Stimulated activated naive CD4-positive, alpha-beta T cell (primary cell): ENCODE data around the gene SDHD.
"Not testable (repeated sequence)": the region's sequence is repeated elsewhere in the genome, so short reads cannot be mapped to it uniquely, and the experiment has no call there.

Experiments
- DNase-seq, 6 experiments: peaks; one replicate each; lab custom pipeline; 2025; lab: John Stamatoyannopoulos, UW

The SDHD gene

DNA sequence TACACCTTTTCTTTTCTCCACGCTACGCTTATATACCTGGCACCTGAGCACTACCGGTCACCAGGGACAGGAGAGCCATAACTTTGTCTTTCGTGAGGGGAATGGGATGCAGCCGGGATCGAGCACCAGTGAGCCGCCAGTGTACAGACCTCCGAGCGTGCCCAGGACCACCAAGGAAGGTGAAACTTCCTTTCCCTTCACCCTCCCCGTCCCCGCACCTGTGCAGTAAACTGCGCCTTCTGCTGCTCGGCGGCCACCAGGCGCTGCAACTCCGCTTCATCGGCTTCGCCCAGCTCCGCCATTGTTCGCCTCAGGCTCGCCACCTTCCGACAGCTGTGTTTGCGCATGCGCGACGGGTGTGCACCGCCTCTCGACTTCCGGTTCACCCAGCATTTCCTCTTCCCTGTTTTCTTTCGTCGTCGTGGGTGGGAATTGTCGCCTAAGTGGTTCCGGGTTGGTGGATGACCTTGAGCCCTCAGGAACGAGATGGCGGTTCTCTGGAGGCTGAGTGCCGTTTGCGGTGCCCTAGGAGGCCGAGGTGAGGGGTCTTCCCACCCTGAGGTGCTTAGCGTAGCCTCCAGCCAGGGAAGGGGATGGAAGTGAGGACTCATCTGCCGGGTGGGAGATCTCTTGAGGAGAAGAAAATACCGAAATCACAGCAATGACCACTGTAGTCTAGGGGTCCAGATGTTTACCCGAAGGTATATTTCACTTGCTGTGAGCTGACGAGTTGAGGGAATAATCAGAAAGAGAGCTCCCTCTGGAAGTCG, at the start of gene SDHD, which contains the start of gene TIMM8B:
TSS of gene SDHD (plus strand) at position 452 of the 770 bp plus-strand sequence. CDS start at position 487, 35 bp downstream.
TSS of gene TIMM8B (minus strand) at position 335 of the 770 bp plus-strand sequence. CDS start at position 302, 33 bp downstream.
- peak; percentile 85 to 98 (median 96) for DNase-seq

DNA sequence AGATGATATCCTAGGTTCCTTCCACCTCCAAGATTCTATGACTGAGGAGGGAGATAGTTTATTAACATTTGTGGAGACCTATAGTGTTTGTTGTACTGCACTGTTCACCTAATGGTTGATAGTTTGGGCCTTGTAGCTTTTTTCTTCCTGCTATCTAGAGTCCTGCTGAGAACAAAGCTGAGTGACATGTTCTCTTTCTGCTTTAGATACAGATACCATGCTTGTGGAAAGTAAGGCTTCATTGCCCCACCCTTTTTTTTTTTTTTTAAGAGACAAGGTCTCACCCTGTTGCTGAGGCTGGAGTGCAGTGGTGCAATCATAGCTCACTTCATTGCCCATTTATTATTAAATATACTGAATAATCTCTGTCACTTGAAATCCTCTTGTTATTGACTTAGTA, 49.1 kb upstream of the SDHD start:
- DNase-seq: no peak

DNA sequence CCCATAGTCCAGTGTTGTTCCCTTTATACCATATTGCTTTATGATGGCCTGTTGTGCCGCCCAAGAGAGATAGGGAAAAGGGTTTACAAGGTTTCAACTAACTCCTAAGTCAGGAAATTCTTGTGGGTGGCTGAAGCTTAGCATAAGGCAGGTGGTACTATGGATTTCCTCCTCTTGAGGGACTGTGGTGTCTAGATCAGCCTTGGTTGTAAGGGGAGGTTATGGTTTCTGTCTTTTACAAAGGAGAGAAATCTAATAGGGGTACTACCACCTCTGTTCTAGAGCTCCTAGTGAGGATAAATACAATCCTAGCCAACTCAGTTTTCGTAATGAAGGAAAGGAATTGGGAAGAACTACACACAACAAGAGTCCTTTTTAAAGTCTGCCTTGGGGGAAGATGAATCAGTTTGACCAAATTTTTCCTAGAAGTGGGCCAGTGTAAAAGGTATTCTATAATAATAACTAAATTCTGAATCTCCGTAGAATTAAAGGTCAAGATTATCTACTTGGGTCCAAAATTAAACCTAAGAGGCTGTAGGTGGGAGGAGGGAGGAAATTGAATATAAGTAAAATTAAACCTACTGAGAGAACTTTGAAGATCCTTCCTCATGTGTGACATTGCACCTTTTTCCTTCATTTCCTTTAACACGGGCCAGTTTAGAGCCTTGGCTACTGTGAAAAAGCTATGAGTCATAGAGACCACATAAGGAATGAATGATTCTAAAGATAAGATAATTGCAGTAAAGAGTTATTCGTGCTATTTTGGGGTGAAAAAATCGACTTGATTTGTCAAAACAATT, 44.3 kb upstream of the SDHD start:
- no peak for DNase-seq

DNA sequence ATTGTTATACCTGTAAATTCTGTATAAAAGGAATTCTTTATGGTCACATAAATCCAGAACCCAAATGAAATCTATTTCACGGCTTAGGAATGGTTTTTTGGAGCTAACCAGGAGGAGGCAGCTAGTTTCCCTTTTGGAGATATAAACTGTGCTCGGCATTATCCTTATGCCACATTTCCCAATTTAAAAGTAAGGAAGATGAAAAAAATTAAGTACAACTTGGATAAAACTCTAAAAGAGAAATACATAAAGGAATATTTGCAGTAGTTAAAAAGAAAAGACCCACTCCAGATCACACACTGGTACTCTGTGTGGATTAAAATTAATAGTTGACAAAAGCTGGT, 43.7 kb upstream of the SDHD start:
- no peak for DNase-seq

DNA sequence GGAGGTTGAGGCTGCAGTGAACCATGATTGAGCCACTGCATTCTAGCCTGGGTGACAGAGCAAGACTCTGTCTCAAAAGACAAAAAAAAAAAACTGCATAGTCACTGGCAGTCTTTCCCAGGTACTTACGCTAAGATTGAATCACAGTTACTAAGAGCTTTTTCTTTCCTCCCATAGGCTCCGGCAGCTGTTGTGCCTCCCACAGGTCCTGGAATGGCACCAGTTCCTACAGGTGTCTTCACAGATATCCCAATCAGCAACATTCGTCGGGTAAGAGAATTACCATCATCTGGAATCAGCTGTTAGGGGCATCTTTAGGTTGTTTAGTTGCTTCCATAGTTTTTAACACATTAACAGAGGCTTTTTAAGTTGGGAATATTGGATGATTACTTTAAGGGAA, 41.7 kb upstream of the SDHD start:
- no peak for DNase-seq

DNA sequence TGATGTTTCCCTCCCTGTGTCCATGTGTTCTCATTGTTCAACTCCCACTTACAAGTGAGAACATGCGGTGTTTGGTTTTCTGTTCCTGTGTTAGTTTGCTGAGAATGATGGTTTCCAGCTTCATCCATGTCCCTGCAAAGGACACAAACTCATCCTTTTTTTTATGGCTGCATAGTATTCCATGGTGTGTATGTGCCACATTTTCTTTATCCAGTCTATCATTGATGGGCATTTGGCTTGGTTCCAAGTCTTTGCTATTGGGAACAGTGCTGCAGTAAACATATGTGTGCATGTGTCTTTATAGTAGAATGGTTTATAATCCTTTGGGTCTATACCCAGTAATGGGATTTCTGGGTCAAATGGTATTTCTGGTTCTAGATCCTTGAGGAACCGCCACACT, 40.0 kb upstream of the SDHD start:
- DNase-seq: not testable (repeated sequence)

DNA sequence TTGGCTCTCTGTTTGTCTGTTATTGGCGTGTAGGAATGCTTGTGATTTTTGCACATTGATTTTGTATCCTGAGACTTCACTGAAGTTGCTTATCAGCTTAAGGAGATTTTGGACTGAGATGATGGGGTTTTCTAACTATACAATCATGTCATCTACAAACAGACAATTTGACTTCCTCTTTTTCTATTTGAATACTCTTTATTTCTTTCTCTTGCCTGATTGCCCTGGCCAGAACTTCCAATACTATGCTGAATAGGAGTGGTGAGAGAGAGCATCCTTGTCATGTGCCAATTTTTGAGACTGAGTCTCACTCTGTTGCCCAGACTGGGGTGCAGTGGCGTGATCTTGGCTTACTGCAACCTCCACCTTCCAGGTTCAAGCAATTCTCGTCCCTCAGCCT, 38.4 kb upstream of the SDHD start:
- DNase-seq: not testable (repeated sequence)

DNA sequence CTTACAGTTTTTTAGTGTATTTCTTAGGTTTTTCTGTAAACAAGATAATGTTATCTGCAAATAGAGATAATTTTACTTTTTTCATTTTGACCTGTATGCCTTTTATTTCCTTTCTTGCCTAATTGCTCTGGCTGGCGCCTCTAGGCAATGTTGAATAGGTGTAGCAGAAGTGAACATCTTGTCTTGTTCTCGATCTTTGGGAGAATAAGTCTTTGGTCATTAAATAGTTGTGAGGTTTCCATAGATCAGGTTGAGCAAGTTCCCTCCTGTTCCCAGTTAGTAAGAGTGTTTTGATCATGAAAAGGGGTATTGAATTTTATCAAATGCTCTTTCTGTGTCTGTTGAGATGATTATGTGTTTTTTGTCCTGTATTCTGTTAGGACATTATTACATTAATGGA, 36.9 kb upstream of the SDHD start:
- DNase-seq: no peak

DNA sequence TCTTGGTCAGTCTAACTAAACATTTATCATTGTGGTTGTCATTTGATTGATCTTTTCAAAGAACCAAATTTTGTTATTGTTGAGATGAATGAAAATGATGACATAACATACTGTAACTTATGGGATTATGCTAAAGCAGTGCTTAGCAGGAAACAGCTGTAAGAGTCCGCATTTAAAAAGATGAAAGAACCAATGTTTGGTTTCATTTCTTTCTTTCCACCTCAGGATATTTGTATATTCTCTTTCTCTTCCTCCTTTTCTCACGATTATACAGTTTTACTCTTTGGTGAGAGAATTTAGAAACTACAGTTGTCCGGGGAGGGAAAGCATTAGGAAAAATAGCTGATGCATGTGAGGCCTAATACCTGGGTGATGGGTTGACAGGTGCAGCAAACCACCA, 36.0 kb upstream of the SDHD start:
- no peak for DNase-seq

DNA sequence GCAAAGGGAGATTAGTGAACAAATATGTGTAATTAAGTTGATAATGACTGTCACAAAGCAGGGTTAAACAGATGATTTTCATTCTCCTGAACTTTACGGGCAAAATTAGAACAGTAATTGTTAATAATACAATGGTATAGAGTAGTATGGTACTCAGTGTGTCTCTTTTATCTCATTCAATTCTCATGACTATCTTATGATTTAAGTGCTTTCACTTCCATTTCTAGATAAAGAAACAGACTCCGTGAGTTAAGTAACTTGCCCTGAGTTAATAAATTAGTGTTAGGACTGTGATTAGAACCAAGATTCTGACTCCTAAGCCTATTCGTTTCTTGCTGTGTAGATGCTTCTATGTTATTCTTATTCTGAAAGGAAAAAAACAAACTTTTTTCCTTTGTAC, 34.9 kb upstream of the SDHD start:
- no peak for DNase-seq

DNA sequence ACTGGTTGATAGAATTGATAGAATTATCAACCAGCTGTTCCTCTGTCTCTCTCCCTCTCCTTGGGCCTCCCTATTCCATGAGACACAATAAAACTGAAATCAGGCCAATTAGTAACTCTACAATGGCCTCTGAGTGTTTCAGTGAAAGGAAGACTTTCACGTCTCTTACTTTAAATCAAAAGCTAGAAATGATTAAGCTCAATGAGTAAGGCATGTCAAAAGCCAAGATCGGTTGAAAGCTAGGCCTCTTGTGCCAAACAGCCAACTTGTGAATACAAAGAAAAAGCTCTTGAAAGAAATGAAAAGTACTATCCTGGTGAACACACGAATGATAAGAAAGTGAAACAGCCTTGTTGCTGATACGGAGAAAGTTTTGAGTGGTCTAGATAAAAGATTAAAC, 29.5 kb upstream of the SDHD start:
- no peak for DNase-seq

DNA sequence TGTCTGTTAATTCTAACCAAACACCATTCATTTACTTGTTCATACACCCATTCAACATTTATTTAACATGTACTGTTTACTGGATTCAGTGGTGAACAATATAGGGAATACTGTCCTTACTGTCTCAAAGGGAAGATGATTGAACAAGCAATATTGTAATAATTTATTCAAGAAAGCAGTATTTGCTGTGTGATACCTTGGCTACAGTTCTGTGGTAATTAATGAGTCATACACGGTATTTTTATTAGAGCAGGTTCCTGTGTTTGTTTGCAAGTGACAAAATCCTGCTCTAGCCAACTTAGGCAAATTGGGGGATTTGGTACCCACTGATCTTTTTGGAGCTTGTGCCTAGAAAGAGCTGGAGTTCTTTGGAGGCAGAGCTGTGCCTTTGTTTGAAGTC, 28.6 kb upstream of the SDHD start:
- DNase-seq: no peak

DNA sequence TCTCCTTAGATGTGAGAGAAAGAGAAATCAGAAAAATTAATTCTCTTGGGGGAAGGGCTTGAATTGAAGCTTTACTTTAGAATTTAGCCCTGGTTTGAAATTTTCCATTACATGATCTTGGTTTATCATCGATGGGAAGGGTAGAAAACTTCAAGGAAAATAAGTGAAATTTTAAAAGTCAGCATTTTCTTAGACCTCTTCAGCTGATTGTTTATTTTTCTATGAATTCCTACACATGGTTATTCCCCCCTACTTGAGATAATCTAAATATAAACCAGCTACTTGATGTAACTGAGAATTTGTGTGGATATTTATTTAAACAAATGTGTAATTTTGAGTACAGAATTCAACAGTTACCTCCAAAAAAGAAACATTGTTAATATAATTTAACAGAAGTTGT, 23.8 kb upstream of the SDHD start:
- no peak for DNase-seq

DNA sequence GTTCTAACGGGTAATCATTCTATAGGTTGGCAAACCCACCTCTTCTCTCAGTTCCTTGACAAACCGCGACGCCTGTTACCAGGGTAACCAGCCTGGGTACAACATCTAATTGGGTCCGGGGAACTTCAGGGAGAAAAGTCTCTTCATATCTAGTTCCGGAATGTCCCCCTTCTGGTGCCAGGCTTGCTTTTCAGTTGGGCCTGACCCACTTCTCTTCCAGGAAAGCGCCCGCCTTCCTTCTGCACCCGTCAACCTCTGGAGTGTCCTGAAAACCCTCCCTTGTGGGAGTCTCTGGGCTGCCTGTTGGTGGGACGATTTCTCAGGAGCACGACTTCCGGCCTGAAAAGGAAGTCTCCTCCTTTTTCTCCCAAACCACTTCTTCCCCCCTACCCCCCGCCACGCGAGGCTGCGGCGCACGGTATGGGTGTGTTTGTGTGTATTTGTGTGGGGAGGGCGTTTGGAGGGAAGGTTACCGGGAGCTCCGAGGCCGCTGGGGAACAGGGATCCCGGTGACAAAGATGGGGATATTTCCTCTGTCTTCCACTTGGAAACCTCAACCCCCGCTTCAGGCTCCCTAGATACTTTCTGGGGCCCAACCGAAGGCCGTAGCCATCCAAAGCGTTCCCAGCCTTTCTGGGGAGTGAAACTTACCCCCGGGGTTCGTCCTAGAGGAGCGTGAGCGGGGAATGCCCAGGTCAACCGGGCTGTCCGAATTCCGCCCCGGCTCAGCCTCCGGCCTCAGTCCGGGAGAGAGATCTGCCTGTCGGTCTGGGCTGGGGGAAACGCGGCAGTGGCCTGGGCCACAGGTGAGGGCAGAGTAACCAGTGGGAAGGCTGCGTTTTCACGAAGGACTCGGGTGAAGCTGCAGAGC, 12.5 kb upstream of the SDHD start, which contains the start of the genes NKAPD1 and PIH1D2:
TSS of gene NKAPD1 (plus strand) at position 359 of the 871 bp plus-strand sequence. CDS start 1,276 bp downstream, outside the sequence.
TSS of gene PIH1D2 (minus strand) at position 77 of the 871 bp plus-strand sequence. CDS start 843 bp downstream, outside the sequence.
- peak; percentile 75 to 90 (median 77) for DNase-seq

DNA sequence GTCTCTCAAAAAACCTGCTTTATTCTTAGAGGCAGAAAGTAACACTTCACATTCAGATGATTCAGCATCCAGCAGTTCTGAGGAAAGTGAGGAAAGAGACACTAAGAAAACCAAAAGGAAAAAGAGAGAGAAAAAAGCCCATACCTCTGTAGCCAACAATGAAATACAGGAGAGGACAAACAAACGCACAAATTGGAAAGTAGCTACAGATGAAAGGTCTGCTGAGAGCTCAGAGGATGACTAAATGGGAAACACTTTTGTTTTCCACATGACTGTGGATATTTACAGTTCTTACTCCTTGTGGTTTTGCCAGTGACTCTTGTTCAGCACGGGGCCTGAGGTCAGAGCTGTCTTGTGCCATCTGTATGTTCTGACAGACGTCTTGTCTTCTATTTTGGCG, 3.9 kb upstream of the SDHD start:
- no peak for DNase-seq

DNA sequence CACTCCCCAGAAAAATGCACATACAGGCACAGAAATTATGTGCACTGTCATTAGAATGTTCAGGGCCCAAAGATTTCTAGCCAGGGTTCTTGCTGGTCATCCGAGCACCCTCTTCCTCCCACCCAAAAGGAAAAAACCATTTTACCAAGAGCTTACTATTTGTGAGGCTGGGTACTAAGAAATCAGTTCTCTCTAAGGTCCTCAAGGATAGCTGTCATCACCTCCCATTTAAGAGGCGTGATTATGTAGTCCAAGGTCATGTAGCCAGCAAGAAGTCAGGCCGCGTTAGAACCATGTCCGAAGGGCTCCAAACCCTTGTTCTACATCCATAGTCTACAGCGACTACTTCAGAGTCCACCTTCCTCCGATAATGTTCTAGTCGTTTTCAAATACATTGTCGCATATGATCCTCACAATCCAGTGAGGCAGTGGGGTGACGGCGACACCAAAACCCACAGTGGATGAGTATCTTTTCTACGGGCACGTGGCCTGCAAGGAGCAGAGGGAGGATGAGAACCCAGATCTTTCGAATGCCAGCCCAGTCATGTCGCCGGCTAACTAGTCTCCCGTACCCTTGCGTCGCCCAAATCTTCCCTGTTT, 751 bp upstream of the SDHD start:
- no peak for DNase-seq

DNA sequence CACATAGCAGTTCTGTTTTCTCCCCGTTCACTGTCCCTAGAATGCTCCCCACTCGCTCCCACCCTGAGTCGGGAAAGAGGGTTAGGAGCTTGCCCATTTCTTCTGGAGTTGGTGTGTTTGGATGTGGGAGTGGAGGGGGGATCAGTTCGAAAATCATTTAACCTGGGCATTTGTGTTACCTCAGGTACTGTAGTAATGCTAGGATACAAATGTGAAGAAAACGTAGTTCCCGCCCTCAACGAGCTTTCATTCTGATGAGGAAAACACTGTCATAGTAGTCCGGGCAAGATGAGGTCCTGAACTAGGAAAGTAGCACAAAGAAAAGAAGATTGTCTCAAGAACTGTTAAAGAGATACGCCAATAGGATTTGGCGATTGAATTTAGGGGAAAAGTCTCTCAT, 539 bp downstream of the SDHD start:
- peak in 1 of 6 experiments; percentile 20 for DNase-seq

DNA sequence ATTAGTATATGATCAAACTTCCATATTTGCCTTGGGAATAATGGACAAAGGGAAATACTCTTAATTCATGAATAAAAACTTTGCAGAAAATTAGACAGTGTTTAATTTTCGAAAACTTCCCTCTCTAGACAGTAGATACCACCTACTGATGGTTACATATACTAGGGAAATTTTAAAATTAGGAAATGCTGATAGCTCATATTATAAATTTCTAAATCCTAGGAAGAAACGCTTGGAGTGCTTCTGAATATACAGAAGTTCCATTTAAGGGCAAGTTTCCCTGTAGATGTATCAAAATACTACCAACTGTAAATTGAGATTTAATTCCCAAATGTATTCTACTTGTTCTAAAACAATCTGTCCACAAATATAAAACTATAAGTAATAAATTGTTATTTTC, 8.6 kb downstream of the SDHD start:
- DNase-seq: not testable (repeated sequence)

DNA sequence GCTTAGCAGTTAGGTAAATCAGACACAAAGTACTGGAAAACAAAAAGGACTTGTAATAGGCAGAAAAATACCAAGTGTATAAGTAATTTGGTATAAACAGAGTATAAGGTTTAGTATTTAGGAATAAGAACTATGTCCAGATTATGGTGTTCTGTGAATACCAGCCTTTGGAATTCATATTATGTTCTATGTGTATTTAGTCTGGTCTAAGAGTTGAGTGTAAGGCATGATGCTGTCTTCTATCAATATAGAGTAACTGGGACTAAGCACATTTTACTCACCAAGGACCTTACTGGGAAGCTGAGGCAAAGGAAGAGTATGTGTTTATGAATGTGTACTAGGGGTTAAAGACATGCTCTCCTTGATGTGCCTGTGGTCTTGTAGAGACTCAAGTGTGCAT, 9.5 kb downstream of the SDHD start:
- DNase-seq: no peak

DNA sequence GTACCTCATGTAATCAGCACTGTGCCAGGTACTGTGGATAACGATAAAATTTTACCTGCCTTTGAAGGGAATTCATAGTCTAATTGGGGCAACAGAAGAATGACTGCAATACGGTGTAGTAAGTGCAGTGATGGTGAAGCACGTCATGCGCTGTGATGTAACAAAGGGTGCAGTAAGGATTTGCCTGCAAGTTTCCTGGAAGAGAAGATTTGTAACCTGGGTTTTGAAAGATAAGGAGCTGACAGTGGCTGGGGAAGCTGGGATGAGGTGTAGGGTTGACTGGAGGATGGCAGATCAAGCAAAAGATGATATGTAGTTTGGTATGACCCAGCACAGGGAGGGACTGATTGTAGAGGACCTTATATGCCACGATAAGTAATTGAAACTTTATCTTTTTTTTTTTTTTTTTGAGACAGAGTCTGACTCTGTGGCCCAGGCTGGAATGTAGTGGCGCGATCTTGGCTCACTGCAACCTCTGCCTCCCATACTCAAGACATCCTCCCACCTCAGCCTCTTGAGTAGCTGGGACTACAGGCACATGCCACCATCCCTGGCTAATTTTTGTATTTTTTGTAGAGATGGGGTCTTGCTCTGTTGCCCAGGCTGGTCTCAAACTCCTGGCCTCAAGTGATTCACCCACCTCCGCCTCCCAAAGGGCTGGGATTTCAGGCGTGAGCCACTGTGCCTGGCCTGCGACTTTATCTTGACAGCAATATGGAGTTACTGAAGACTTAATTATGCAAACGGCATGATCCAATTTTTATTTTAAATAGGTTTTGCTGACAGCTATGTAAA, 11.3 kb downstream of the SDHD start:
- DNase-seq: no peak

DNA sequence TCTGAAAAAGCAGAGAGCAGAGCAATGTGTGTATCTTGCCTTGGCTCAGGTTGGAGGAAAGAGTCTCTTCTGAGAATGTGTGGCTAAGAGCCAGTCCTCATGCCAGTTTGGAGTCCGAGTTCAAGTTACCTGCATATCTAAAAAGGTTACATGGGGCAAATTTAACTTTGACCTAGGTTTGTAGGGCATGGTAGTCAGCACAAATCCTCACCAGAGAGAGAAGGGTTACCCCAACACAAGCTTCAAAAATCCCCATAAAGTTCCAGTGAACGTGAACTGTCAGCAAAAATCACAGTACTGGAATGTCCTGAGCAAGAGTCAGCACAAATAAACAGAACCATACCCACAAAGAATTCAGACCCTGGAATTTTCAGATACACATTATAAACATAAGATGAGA, 13.8 kb downstream of the SDHD start:
- no peak for DNase-seq
